Large intestine (tissue), 3 donors: ENCODE data around the gene EPB41L4B. TPM values are rescaled to one million over a fixed set of nuclear protein-coding genes. Genes with fewer than 3 reads are reported as not detected.

Source experiments
- DNase-seq, 2 donors: peaks; one replicate each; pipeline versions ENCODE4 v3.0.0 to v3.0.0-alpha.2; 2013
- H3K27ac ChIP-seq: one replicate; pipeline ENCODE4 v1.5.1; 2013; ENCODE audit warnings: low read length
- H3K27me3 ChIP-seq: 2 replicates; pipeline ENCODE4 v1.6.1; 2013; ENCODE audit warnings: low read length; ENCODE audit not compliant: control insufficient read depth, insufficient read depth
- H3K36me3 ChIP-seq: 2 replicates; pipeline ENCODE4 v1.6.1; 2013; ENCODE audit warnings: low read length; ENCODE audit not compliant: control insufficient read depth, insufficient read depth
- H3K4me1 ChIP-seq: one replicate; pipeline ENCODE4 v1.6.1; 2013; ENCODE audit warnings: low read length; ENCODE audit not compliant: control insufficient read depth, insufficient read depth
- H3K4me3 ChIP-seq: one replicate; pipeline ENCODE4 v1.5.1; 2013; ENCODE audit warnings: low read length
- H3K9me3 ChIP-seq: one replicate; pipeline ENCODE4 v1.6.1; 2013; ENCODE audit warnings: mild to moderate bottlenecking, low read depth, low read length, moderate library complexity; ENCODE audit not compliant: control insufficient read depth
- WGBS: methylation state at CpG from one replicate; pipeline ENCODE4 v1.1.5; 2013; ENCODE audit warnings: low lambda C conversion rate; ENCODE audit not compliant: insufficient coverage; 5-methylcytosine and 5-hydroxymethylcytosine counted together
- polyA plus RNA-seq: library from polyadenylated mRNA; unstranded; fragments of 120-200 nt; gene quantifications from one replicate; pipeline ENCODE4 v1.2.1, GENCODE V29; 2013

EPB41L4B gene
- polyA plus RNA-seq, 1 donor, result 35.5 TPM

- DNase-seq, result peak in 1 of 2 donors; percentile 65
- Histone ChIP-seq H3K27me3 (peaks cover 3% of the 10 kb centered on the region), H3K9me3 (no peaks in the 10 kb centered on the region), H3K27ac (no peak overlapping the region), H3K36me3 (no peaks in the 10 kb centered on the region), H3K4me3 (no peak overlapping the region), H3K4me1 (peaks cover 50% of the 10 kb centered on the region)
- WGBS, result no CpG with 5 or more reads among the region's 13 CpGs
Measured at GRCh38 chr9:109314011-109314531, 6.8 kb downstream of the EPB41L4B start.

- no peaks in the 10 kb centered on the region for H3K36me3 ChIP-seq
- no peak overlapping the region for H3K4me3 ChIP-seq
- peaks cover 3% of the 10 kb centered on the region for H3K27me3 ChIP-seq
- peak in 1 of 2 donors; percentile 70 for DNase-seq
- no CpG with 5 or more reads among the region's 4 CpGs for WGBS
- peaks cover 56% of the 10 kb centered on the region for H3K4me1 ChIP-seq
- peak overlapping the region; percentile 26 for H3K27ac ChIP-seq
- no peaks in the 10 kb centered on the region for H3K9me3 ChIP-seq
Measured at GRCh38 chr9:109313351-109313750, 7.5 kb downstream of the EPB41L4B start.

GRCh38 chr9:109312783-109313182 is 8.1 kb downstream of the EPB41L4B start:
- H3K4me3 ChIP-seq, result no peak overlapping the region
- no peak overlapping the region for H3K27ac ChIP-seq
- H3K36me3 ChIP-seq, result no peaks in the 10 kb centered on the region
- no peak for DNase-seq
- H3K4me1 ChIP-seq, result peaks cover 56% of the 10 kb centered on the region
- WGBS, result no CpG with 5 or more reads among the region's 7 CpGs
- no peaks in the 10 kb centered on the region for H3K27me3 ChIP-seq
- no peaks in the 10 kb centered on the region for H3K9me3 ChIP-seq

- H3K4me1 ChIP-seq, result peaks cover 59% of the 10 kb centered on the region
- DNase-seq, result no peak
- WGBS, result no CpG with 5 or more reads among the region's 7 CpGs
- H3K9me3 ChIP-seq, result no peaks in the 10 kb centered on the region
- no peaks in the 10 kb centered on the region for H3K36me3 ChIP-seq
- H3K27ac ChIP-seq, result no peak overlapping the region
- no peak overlapping the region for H3K4me3 ChIP-seq
- H3K27me3 ChIP-seq, result no peaks in the 10 kb centered on the region
Measured at GRCh38 chr9:109311731-109312130, 9.1 kb downstream of the EPB41L4B start.

- WGBS, result no CpG with 5 or more reads among the region's 5 CpGs
Measured at GRCh38 chr9:109311286-109311685, 9.6 kb downstream of the EPB41L4B start.

GRCh38 chr9:109310486-109310901 is 10.4 kb downstream of the EPB41L4B start:
- no peak overlapping the region for H3K4me3 ChIP-seq
- no CpG with 5 or more reads among the region's 7 CpGs for WGBS
- DNase-seq, result no peak
- no peak overlapping the region for H3K27ac ChIP-seq
- peaks cover 63% of the 10 kb centered on the region for H3K4me1 ChIP-seq
- no peaks in the 10 kb centered on the region for H3K27me3 ChIP-seq
- H3K36me3 ChIP-seq, result no peaks in the 10 kb centered on the region
- H3K9me3 ChIP-seq, result no peaks in the 10 kb centered on the region

More at GRCh38 chr9:109311286-109311685, 9.6 kb downstream of the EPB41L4B start:
- H3K9me3 ChIP-seq, result no peaks in the 10 kb centered on the region
- peaks cover 61% of the 10 kb centered on the region for H3K4me1 ChIP-seq
- H3K4me3 ChIP-seq, result no peak overlapping the region
- H3K27ac ChIP-seq, result no peak overlapping the region
- no peak for DNase-seq
- H3K36me3 ChIP-seq, result no peaks in the 10 kb centered on the region
- H3K27me3 ChIP-seq, result no peaks in the 10 kb centered on the region

GRCh38 chr9:109309282-109309681 is 11.6 kb downstream of the EPB41L4B start:
- Histone ChIP-seq H3K27ac (peak overlapping the region; percentile 92), H3K4me1 (peaks cover 65% of the 10 kb centered on the region), H3K27me3 (no peaks in the 10 kb centered on the region), H3K36me3 (no peaks in the 10 kb centered on the region), H3K9me3 (no peaks in the 10 kb centered on the region), H3K4me3 (no peak overlapping the region)
- WGBS, result 90% methylated on average over 1 of the region's 6 CpGs
- DNase-seq, result peak; percentile 60 to 81

- no CpG with 5 or more reads among the region's 18 CpGs for WGBS
- H3K27me3 ChIP-seq, result no peaks in the 10 kb centered on the region
- peaks cover 56% of the 10 kb centered on the region for H3K4me1 ChIP-seq
- DNase-seq, result peak; percentile 96 to 98
- peak overlapping the region; percentile 92 for H3K27ac ChIP-seq
- H3K9me3 ChIP-seq, result no peaks in the 10 kb centered on the region
- no peak overlapping the region for H3K4me3 ChIP-seq
- no peaks in the 10 kb centered on the region for H3K36me3 ChIP-seq
Measured at GRCh38 chr9:109307380-109308240, 13.2 kb downstream of the EPB41L4B start.

GRCh38 chr9:109305801-109306200 is 15.1 kb downstream of the EPB41L4B start:
- Histone ChIP-seq H3K4me1 (peaks cover 56% of the 10 kb centered on the region), H3K4me3 (no peak overlapping the region), H3K27me3 (no peaks in the 10 kb centered on the region), H3K27ac (peak overlapping the region; percentile 71), H3K36me3 (no peaks in the 10 kb centered on the region), H3K9me3 (no peaks in the 10 kb centered on the region)
- 88% methylated on average over 2 of the region's 8 CpGs for WGBS
- no peak for DNase-seq

GRCh38 chr9:109304347-109304746 is 16.5 kb downstream of the EPB41L4B start:
- Histone ChIP-seq H3K27me3 (no peaks in the 10 kb centered on the region), H3K27ac (peak overlapping the region; percentile 58)

More at GRCh38 chr9:109304347-109304746, 16.5 kb downstream of the EPB41L4B start:
- Histone ChIP-seq H3K4me3 (no peak overlapping the region), H3K4me1 (peaks cover 55% of the 10 kb centered on the region), H3K36me3 (no peaks in the 10 kb centered on the region), H3K9me3 (no peaks in the 10 kb centered on the region)
- DNase-seq, result peak; percentile 53 to 73
- no CpG with 5 or more reads among the region's 3 CpGs for WGBS
